Naive thymus-derived CD4-positive, alpha-beta T cell (primary cell): ENCODE measurements around the gene ELF3. TPM values are rescaled to one million over a fixed set of nuclear protein-coding genes. Genes with fewer than 3 reads are reported as not detected.
"Not testable (repeated sequence)": the region's sequence is repeated elsewhere in the genome, so short reads cannot be mapped to it uniquely, and the experiment has no call there.

Experiments
- ATAC-seq: fragments of 150-1000 bp; cut with Tn5 transposase; 2 replicates; pipeline ENCODE4 v1.10.0; 2021; ENCODE audit warnings: mild to moderate bottlenecking, moderate library complexity
- CTCF ChIA-PET: fragments of 350-600 bp; sonication (Branson Sonifier 250); formaldehyde crosslinking; loops from one replicate; lab custom pipeline; 2021; ENCODE audit warnings: antibody characterized with exemption; lab: Charles Lee
- POLR2A ChIA-PET: fragments of 350-600 bp; sonication (Branson Sonifier 250); formaldehyde crosslinking; loops from one replicate; lab custom pipeline; 2021; ENCODE audit warnings: antibody characterized with exemption, inconsistent platforms; lab: Charles Lee
- DNase-seq, 9 donors: peaks; one replicate each; pipeline versions ENCODE4 v3.0.0 to v3.0.0-alpha.2; 2020 to 2022; ENCODE audit warnings: mixed read lengths in 1 of 9
- H3K27ac ChIP-seq: one replicate; pipeline ENCODE4 v1.7.0; 2013; ENCODE audit warnings: mild to moderate bottlenecking, low read depth, low read length, moderate library complexity
- H3K27me3 ChIP-seq, 2 donors: one replicate each; pipeline ENCODE4 v1.7.0; 2013; ENCODE audit warnings: low read length in 2 of 2, mild to moderate bottlenecking in 2 of 2, moderate library complexity in 2 of 2; ENCODE audit not compliant: control insufficient read depth in 2 of 2, insufficient read depth in 2 of 2
- H3K36me3 ChIP-seq, 3 experiments: 1 replicate in 2 of 3; 2 replicates in 1 of 3; pipeline ENCODE4 v1.7.0; 2013; ENCODE audit warnings: low read length in 3 of 3, mild to moderate bottlenecking in 3 of 3, moderate library complexity in 1 of 3; ENCODE audit not compliant: insufficient read depth in 3 of 3, control insufficient read depth in 2 of 3
- H3K4me1 ChIP-seq, 2 donors: one replicate each; pipeline ENCODE4 v1.7.0; 2013; ENCODE audit warnings: low read length in 2 of 2, mild to moderate bottlenecking in 2 of 2, moderate library complexity in 1 of 2; ENCODE audit not compliant: control insufficient read depth in 2 of 2, insufficient read depth in 2 of 2
- H3K4me3 ChIP-seq: 2 replicates; pipeline ENCODE4 v1.7.0; 2013; ENCODE audit warnings: mild to moderate bottlenecking, low read length
- H3K9me3 ChIP-seq, 3 experiments: 1 replicate in 2 of 3; 2 replicates in 1 of 3; pipeline ENCODE4 v1.7.0; 2013; ENCODE audit warnings: low read length in 3 of 3; ENCODE audit not compliant: control insufficient read depth in 2 of 3
- H3K27ac Mint-ChIP-seq, 9 donors: one replicate each; pipeline ENCODE4 v1.8.0; 2020 to 2022; ENCODE audit warnings: mixed read lengths in 9 of 9, mild to moderate bottlenecking in 8 of 9, moderate library complexity in 5 of 9, inconsistent platforms in 2 of 9
- H3K27me3 Mint-ChIP-seq, 5 donors: one replicate each; pipeline ENCODE4 v1.8.0; 2021 to 2022; ENCODE audit warnings: mixed read lengths in 5 of 5, mild to moderate bottlenecking in 1 of 5
- H3K36me3 Mint-ChIP-seq, 5 donors: one replicate each; pipeline ENCODE4 v1.8.0; 2020 to 2022; ENCODE audit warnings: mixed read lengths in 5 of 5, mild to moderate bottlenecking in 3 of 5, inconsistent platforms in 1 of 5
- H3K4me1 Mint-ChIP-seq, 7 donors: one replicate each; pipeline ENCODE4 v1.8.0; 2020 to 2022; ENCODE audit warnings: mixed read lengths in 7 of 7, mild to moderate bottlenecking in 3 of 7, inconsistent platforms in 1 of 7
- H3K4me3 Mint-ChIP-seq, 10 donors: one replicate each; pipeline ENCODE4 v1.8.0; 2020 to 2022; ENCODE audit warnings: mild to moderate bottlenecking in 10 of 10, mixed read lengths in 10 of 10, moderate library complexity in 6 of 10, inconsistent platforms in 2 of 10
- H3K9me3 Mint-ChIP-seq, 11 donors: one replicate each; pipeline ENCODE4 v1.8.0; 2020 to 2022; ENCODE audit warnings: mixed read lengths in 11 of 11, mild to moderate bottlenecking in 4 of 11, inconsistent platforms in 1 of 11, moderate library complexity in 1 of 11
- intact Hi-C, 2 donors: fragments of 100-400 bp; cut with micrococcal nuclease; formaldehyde crosslinking; loops; one replicate each; pipeline ENCODE4 v1.15.1; 2023
- polyA plus RNA-seq, 2 donors: library from polyadenylated mRNA; unstranded; fragments of 300-500 nt; fragmentation: Illumina TruSeq; gene quantifications; one replicate each; pipeline ENCODE4 v1.2.3, GENCODE V29; 2021
- total RNA-seq, 6 experiments: library from RNA in 5 of 6; stranded (reverse) in 5 of 6; gene quantifications; 1 replicate in 5 of 6; 2 replicates in 1 of 6; pipeline ENCODE4 v1.2.3 and lab custom pipeline; 2021 to 2026

Gene ELF3
- total and polyA plus RNA-seq, 7 experiments from 2014 or later: 0.19 to 2.8 (median 1.4) TPM; not detected in 1

DNA sequence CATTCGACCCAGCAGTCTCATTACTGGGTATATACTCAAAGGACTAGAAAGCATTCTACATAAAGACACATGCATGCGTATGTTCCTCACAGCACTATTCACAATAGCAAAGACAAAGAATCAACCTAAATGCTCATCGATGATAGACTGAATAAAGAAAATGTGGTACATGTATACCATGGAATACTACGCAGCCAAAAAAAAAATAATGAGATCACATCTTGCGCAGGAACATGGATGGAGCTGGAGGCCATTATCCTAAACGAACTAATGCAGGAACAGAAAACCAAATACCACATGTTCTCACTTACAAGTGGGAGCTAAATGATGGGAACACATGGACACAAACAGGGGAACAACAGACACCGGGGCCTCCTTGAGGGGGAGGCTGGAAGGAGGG is 43.7 kb downstream of the ELF3 start:
- Histone ChIP-seq H3K36me3 (no peaks in the 10 kb centered on the region), H3K4me1 (no peaks in the 10 kb centered on the region), H3K27ac (no peak overlapping the region), H3K9me3 (no peaks in the 10 kb centered on the region), H3K27me3 (no peaks in the 10 kb centered on the region), H3K4me3 (no peak overlapping the region)
- no peak overlapping the region for H3K27ac Mint-ChIP-seq
- CTCF ChIA-PET: no interaction called here
- no peaks in the 10 kb centered on the region for H3K4me1 Mint-ChIP-seq
- intact Hi-C loops: no loop called here
- POLR2A ChIA-PET: no interaction called here
- DNase-seq: no peak
- ATAC-seq: no peak
- peaks cover 0 to 3% (median 0%) of the 10 kb centered on the region in 11 donors for H3K9me3 Mint-ChIP-seq
- no peaks in the 10 kb centered on the region for H3K36me3 Mint-ChIP-seq
- no peak overlapping the region for H3K4me3 Mint-ChIP-seq
- H3K27me3 Mint-ChIP-seq: peaks cover 0 to 2% (median 0%) of the 10 kb centered on the region in 5 donors

DNA sequence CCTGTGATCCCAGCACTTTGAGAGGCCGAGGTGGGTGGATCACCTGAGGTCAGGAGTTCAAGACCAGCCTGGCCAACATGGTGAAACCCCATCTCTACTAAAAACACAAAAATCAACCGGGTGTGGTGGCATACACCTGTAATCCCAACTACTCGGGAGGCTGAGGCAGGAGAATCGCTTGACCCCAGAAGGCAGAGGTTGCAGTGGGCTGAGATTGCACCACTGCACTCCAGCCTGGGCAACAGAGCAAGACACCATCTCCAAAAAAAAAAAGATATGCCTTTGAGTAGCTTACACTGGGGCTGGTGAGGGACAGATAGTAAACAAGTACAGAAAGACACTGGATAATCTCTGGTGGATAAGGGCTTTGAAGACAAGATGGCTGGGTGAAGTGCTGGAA is 44.3 kb downstream of the ELF3 start:
- H3K36me3 ChIP-seq, POLR2A ChIA-PET, ATAC-seq, H3K9me3 ChIP-seq, H3K4me1 Mint-ChIP-seq, H3K27ac ChIP-seq, H3K27me3 ChIP-seq, intact Hi-C loops, H3K36me3 Mint-ChIP-seq, H3K4me1 ChIP-seq, CTCF ChIA-PET, DNase-seq, H3K9me3 Mint-ChIP-seq, H3K27ac Mint-ChIP-seq, H3K4me3 Mint-ChIP-seq, H3K27me3 Mint-ChIP-seq, H3K4me3 ChIP-seq: not testable (repeated sequence)

DNA sequence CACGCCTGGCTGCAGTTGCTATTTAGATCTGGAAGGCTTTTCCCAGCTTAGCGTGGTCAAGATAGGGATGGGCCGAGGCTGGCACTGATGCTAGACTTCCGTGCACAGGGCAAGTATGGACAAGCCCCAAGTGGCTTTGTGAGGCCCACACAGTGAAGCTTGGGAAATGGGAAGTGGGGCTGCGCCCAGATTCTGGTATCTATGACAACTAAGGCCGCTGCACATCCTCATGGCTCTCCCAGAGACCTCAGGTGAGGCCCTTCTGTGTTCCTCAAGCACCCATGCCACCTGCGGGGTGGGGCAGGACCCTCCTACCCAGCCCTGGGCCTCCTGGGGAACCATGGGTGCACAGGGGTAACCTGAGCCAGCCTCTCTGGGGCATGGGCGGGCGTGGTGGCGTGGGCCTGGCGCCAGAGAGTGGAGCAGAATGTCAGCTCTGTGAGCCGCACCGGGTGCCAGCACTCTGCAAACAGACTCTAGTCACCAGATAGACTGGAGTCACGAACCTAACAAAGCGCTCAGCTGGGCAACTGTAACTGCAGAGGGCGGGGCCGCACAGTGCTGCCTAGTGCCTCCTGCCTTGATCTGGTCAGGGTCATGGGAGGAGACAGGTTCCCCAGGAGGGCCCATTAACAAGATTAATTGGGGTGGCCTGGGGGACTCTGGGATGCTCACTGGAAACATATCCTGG is 46.4 kb downstream of the ELF3 start:
- Mint-ChIP-seq H3K36me3 (no peaks in the 10 kb centered on the region), H3K27me3 (peaks cover 0 to 4% (median 2%) of the 10 kb centered on the region in 5 donors), H3K4me1 (no peaks in the 10 kb centered on the region), H3K27ac (no peak overlapping the region), H3K4me3 (no peak overlapping the region), H3K9me3 (peaks cover 0 to 3% (median 0%) of the 10 kb centered on the region in 11 donors)
- DNase-seq (no peak), ATAC-seq (no peak)
- Histone ChIP-seq H3K4me1 (no peaks in the 10 kb centered on the region), H3K27me3 (no peaks in the 10 kb centered on the region), H3K9me3 (no peaks in the 10 kb centered on the region), H3K27ac (no peak overlapping the region), H3K4me3 (no peak overlapping the region), H3K36me3 (no peaks in the 10 kb centered on the region)
- ChIA-PET POLR2A (no interaction called here), CTCF (no interaction called here)
- intact Hi-C loops: no loop called here

DNA sequence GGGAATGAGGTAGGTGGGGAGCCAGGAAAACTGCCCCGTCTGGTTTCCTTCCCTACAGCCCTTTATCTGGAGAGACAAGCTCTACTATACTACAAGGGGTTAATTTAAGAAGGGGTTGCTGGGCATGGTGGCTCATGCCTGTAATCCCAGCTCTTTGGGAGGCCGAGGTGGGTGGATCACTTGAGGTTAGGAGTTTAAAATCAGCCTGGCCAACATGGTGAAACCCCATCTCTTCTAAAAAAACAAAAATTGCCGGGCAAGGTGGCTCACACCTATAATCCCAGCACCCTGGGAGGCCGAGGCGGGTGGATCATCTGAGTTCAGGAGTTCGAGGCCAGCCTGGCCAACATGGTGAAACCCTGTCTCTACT is 46.9 kb downstream of the ELF3 start:
- ATAC-seq, H3K9me3 ChIP-seq, H3K27me3 Mint-ChIP-seq, H3K4me3 Mint-ChIP-seq, H3K27me3 ChIP-seq, H3K27ac Mint-ChIP-seq, CTCF ChIA-PET, H3K27ac ChIP-seq, H3K36me3 ChIP-seq, DNase-seq, POLR2A ChIA-PET, intact Hi-C loops, H3K9me3 Mint-ChIP-seq, H3K4me1 ChIP-seq, H3K4me1 Mint-ChIP-seq, H3K4me3 ChIP-seq, H3K36me3 Mint-ChIP-seq: not testable (repeated sequence)

DNA sequence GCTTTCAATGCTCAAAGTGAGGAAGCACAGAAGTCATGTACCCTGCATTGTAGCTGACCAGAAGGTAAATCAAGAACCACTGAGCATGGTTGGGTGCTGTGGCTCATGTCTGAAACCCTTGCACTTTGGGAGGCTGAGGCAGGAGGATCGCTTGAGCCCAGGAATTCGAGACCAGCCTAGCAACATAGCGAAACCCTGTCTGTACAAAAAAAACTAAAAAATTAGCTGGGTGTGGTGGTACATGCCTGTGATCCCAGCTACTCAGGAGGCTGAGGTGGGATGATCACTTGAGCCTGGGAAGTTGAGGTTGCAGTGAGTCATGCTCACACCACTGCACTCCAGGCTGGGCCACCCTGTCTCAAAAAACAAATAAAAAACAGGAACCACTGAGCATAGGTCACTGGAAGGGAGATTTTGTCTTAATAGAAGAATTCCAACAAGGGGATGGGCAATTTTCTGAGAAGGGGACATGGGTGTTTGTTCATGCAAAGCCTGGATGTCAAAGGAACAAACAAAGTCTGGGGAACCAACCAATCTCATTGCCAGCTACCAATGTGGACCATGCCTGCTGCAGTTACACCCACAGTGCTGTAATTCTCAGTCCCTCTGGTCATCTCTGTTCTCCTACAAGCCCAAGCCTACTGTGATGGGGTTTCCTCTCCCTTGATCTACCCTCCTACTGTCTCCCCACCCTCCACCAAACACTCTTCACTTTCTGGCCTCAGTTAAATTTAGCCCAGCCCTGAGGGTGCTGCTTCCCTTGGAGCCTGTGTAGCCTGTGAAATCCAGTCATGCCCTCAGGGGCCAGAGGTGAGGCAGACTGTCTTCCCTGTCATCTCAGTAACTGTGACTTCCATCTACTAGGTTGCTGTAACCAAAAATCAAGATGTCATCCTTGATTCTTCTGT is 47.9 kb downstream of the ELF3 start:
- DNase-seq (no peak), ATAC-seq (peak; percentile 36)
- no peaks in the 10 kb centered on the region for H3K4me1 Mint-ChIP-seq
- peaks cover 0 to 3% (median 0%) of the 10 kb centered on the region in 11 donors for H3K9me3 Mint-ChIP-seq
- intact Hi-C loops: no loop called here
- Histone ChIP-seq H3K27ac (no peak overlapping the region), H3K36me3 (no peaks in the 10 kb centered on the region), H3K4me3 (no peak overlapping the region), H3K27me3 (no peaks in the 10 kb centered on the region), H3K9me3 (no peaks in the 10 kb centered on the region), H3K4me1 (no peaks in the 10 kb centered on the region)
- ChIA-PET POLR2A (no interaction called here), CTCF (no interaction called here)
- H3K4me3 Mint-ChIP-seq: no peak overlapping the region
- no peak overlapping the region for H3K27ac Mint-ChIP-seq
- H3K27me3 Mint-ChIP-seq: peaks cover 0 to 4% (median 2%) of the 10 kb centered on the region in 5 donors
- no peaks in the 10 kb centered on the region for H3K36me3 Mint-ChIP-seq

DNA sequence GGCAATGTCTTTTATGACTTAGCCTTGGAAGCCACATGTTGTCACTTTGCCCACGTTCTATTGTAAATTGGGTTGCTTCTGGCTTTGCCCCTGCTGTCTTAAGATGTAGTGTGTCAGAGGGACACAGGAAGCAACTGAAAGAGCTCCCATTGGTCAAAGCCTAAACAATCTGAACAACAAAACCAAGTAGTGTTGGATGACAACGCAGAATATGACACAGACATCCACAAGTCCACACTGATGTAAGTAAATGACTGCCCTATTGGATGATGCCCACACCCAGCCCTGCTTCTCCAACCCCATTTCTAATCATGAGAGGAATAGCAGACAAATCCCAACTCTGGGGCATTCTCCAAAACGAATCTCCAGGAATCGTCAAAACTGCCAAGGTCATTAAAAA is 50.7 kb downstream of the ELF3 start:
- intact Hi-C loops: no loop called here
- H3K27me3 Mint-ChIP-seq: peaks cover 0 to 4% (median 0%) of the 10 kb centered on the region in 5 donors
- no peaks in the 10 kb centered on the region for H3K4me1 Mint-ChIP-seq
- Histone ChIP-seq H3K27me3 (no peaks in the 10 kb centered on the region), H3K27ac (no peak overlapping the region), H3K9me3 (no peaks in the 10 kb centered on the region), H3K4me1 (no peaks in the 10 kb centered on the region), H3K4me3 (no peak overlapping the region), H3K36me3 (no peaks in the 10 kb centered on the region)
- ATAC-seq: no peak
- H3K4me3 Mint-ChIP-seq: no peak overlapping the region
- CTCF ChIA-PET: no interaction called here
- DNase-seq: no peak
- no peaks in the 10 kb centered on the region for H3K36me3 Mint-ChIP-seq
- no peaks in the 10 kb centered on the region for H3K9me3 Mint-ChIP-seq
- POLR2A ChIA-PET: no interaction called here
- H3K27ac Mint-ChIP-seq: no peak overlapping the region

DNA sequence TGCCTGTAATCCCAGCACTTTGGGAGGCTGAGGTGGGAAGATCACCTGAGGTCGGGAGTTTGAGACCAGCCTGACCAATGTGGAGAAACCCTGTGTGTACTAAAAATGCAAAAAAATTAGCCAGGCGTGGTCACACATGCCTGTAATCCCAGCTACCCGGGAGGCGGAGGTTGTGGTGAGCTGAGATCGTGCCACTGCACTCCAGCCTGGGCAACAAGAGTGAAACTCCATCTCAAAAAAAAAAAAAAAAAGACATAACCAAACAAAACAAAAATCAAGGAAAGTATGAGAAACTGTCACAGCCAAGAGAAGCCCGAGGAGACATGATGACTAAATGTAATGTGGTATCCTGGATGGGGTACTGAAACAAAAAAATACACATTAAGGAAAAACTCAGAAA is 51.4 kb downstream of the ELF3 start:
- H3K4me1 Mint-ChIP-seq, H3K36me3 ChIP-seq, POLR2A ChIA-PET, H3K4me3 ChIP-seq, H3K9me3 ChIP-seq, H3K27me3 Mint-ChIP-seq, CTCF ChIA-PET, H3K27ac ChIP-seq, H3K27me3 ChIP-seq, H3K4me3 Mint-ChIP-seq, H3K9me3 Mint-ChIP-seq, H3K36me3 Mint-ChIP-seq, DNase-seq, intact Hi-C loops, ATAC-seq, H3K27ac Mint-ChIP-seq, H3K4me1 ChIP-seq: not testable (repeated sequence)
